ENCODE measurements around the gene DYNLL1.

Gene DYNLL1

GRCh38 chr12:120479458-120479857 lies 16.5 kb upstream of the DYNLL1 start:
- Histone ChIP-seq H3K9me2 (replicated peaks; ENCODE audit: insufficient read depth, low read length) (no peaks in the 10 kb centered on the region), H3K9me3 (replicated peaks; ENCODE audit: insufficient read depth, low read length) (no peaks in the 10 kb centered on the region), H3K4me3 (ENCODE audit: low read length) (no peak overlapping the region), H4K20me1 (ENCODE audit: insufficient read depth, low read length) (no peaks in the 10 kb centered on the region), H3K9ac (ENCODE audit: low read length) (no peak overlapping the region), H3K79me2 (ENCODE audit: low read length) (no peaks in the 10 kb centered on the region), H3K27me3 (replicated peaks; ENCODE audit: insufficient read depth, low read length) (no peaks in the 10 kb centered on the region), H3K27ac (ENCODE audit: low read length) (no peak overlapping the region), H3F3A (ENCODE audit: insufficient read depth, low read length) (no peaks in the 10 kb centered on the region), H2AFZ (ENCODE audit: low read length) (no peak overlapping the region), H3K4me1 (ENCODE audit: low read length) (no peaks in the 10 kb centered on the region), H3K36me3 (replicated peaks; ENCODE audit: insufficient read depth, low read length) (no peaks in the 10 kb centered on the region), H3K4me2 (ENCODE audit: low read depth, low read length) (no peak overlapping the region)
- no peak for TF ChIP-seq EZH2phosphoT487 (IDR thresholded peaks at IDR 0.05; ENCODE audit: low read length)
- TF ChIP-seq EZH2 (optimal IDR thresholded peaks at IDR 0.05; ENCODE audit: low read depth, low read length) = no peak
- no peak for TF ChIP-seq CTCF (IDR thresholded peaks at IDR 0.05; ENCODE audit: low read length)
- no peak for DNase-seq

- no peaks in the 10 kb centered on the region for H3K36me3 ChIP-seq (replicated peaks; ENCODE audit: insufficient read depth, low read length)
- no peaks in the 10 kb centered on the region for H3F3A ChIP-seq (ENCODE audit: insufficient read depth, low read length)
- H3K27me3 ChIP-seq (replicated peaks; ENCODE audit: insufficient read depth, low read length) = no peaks in the 10 kb centered on the region
- no peak overlapping the region for H3K9ac ChIP-seq (ENCODE audit: low read length)
- no peak for DNase-seq
- no peak overlapping the region for H3K27ac ChIP-seq (ENCODE audit: low read length)
- no peaks in the 10 kb centered on the region for H3K4me1 ChIP-seq (ENCODE audit: low read length)
- TF ChIP-seq EZH2phosphoT487 (IDR thresholded peaks at IDR 0.05; ENCODE audit: low read length) (no peak), CTCF (IDR thresholded peaks at IDR 0.05; ENCODE audit: low read length) (no peak), EZH2 (optimal IDR thresholded peaks at IDR 0.05; ENCODE audit: low read depth, low read length) (no peak)
- H3K9me2 ChIP-seq (replicated peaks; ENCODE audit: insufficient read depth, low read length) = no peaks in the 10 kb centered on the region
- no peaks in the 10 kb centered on the region for H4K20me1 ChIP-seq (ENCODE audit: insufficient read depth, low read length)
- H3K4me3 ChIP-seq (ENCODE audit: low read length) = no peak overlapping the region
- H3K4me2 ChIP-seq (ENCODE audit: low read depth, low read length) = no peak overlapping the region
- no peak overlapping the region for H2AFZ ChIP-seq (ENCODE audit: low read length)
- no peaks in the 10 kb centered on the region for H3K9me3 ChIP-seq (replicated peaks; ENCODE audit: insufficient read depth, low read length)
- H3K79me2 ChIP-seq (ENCODE audit: low read length) = no peaks in the 10 kb centered on the region
Observed at GRCh38 chr12:120480211-120480610, 15.7 kb upstream of the DYNLL1 start.

GRCh38 chr12:120481022-120481767 lies 14.7 kb upstream of the DYNLL1 start:
- Histone ChIP-seq H3K79me2 (ENCODE audit: low read length) (no peaks in the 10 kb centered on the region), H3K4me3 (ENCODE audit: low read length) (no peak overlapping the region), H3K9me3 (replicated peaks; ENCODE audit: insufficient read depth, low read length) (no peaks in the 10 kb centered on the region), H2AFZ (ENCODE audit: low read length) (no peak overlapping the region), H3K9me2 (replicated peaks; ENCODE audit: insufficient read depth, low read length) (no peaks in the 10 kb centered on the region), H3K9ac (ENCODE audit: low read length) (no peak overlapping the region), H4K20me1 (ENCODE audit: insufficient read depth, low read length) (no peaks in the 10 kb centered on the region), H3K27me3 (replicated peaks; ENCODE audit: insufficient read depth, low read length) (no peaks in the 10 kb centered on the region), H3K4me1 (ENCODE audit: low read length) (no peaks in the 10 kb centered on the region), H3K27ac (ENCODE audit: low read length) (no peak overlapping the region), H3K4me2 (ENCODE audit: low read depth, low read length) (no peak overlapping the region), H3F3A (ENCODE audit: insufficient read depth, low read length) (no peaks in the 10 kb centered on the region), H3K36me3 (replicated peaks; ENCODE audit: insufficient read depth, low read length) (no peaks in the 10 kb centered on the region)
- TF ChIP-seq EZH2phosphoT487 (IDR thresholded peaks at IDR 0.05; ENCODE audit: low read length) = no peak
- TF ChIP-seq EZH2 (optimal IDR thresholded peaks at IDR 0.05; ENCODE audit: low read depth, low read length) = no peak
- TF ChIP-seq CTCF (IDR thresholded peaks at IDR 0.05; ENCODE audit: low read length) = no peak
- no peak for DNase-seq

Data from MM.1S (cell line).